Bronchial epithelial cell (primary cell): ENCODE measurements around the gene DENND5B. TPM values are rescaled to one million over a fixed set of nuclear protein-coding genes. Genes with fewer than 3 reads are reported as not detected.

ENCODE experiments used
- DNase-seq: peaks from one replicate; pipeline ENCODE4 v3.0.0-alpha.2; 2010; ENCODE audit warnings: low read depth
- FAIRE-seq: peaks from 2 replicates; lab custom pipeline; 2011; peaks lifted over from hg19 to GRCh38; lab: Jason Lieb, UNC
- H3K27me3 ChIP-seq: 2 replicates; pipeline ENCODE4 v1.5.1; 2011; ENCODE audit warnings: low read length; ENCODE audit not compliant: control insufficient read depth, insufficient read depth
- H3K36me3 ChIP-seq: 2 replicates; pipeline ENCODE4 v1.5.1; 2011; ENCODE audit warnings: low read length; ENCODE audit not compliant: control insufficient read depth, insufficient read depth
- H3K4me3 ChIP-seq: 2 replicates; pipeline ENCODE4 v1.5.1; 2011; ENCODE audit warnings: mild to moderate bottlenecking, low read depth, low read length, control low read depth
- total RNA-seq: library from RNA; depleted of rRNA; stranded (reverse); fragments of >200 nt; gene quantifications from 2 replicates; pipeline ENCODE4 v1.2.1, GENCODE V29; 2014
- TF ChIP-seq, protein P1 (sequence below): IDR thresholded peaks from 2 replicates; pipeline ENCODE4 v1.5.1; 2011; ENCODE audit warnings: mild to moderate bottlenecking, moderate library complexity, low read length, control low read depth, inconsistent platforms; ENCODE audit not compliant: insufficient read depth, severe bottlenecking

DENND5B gene
- total RNA-seq, 1 donor from 2014 or later, result 4.7 TPM

GRCh38 chr12:31363831-31364230 is 227.1 kb downstream of the DENND5B start:
- no peak overlapping the region for H3K4me3 ChIP-seq
- no peaks in the 10 kb centered on the region for H3K27me3 ChIP-seq
- TF ChIP-seq, protein P1, sequence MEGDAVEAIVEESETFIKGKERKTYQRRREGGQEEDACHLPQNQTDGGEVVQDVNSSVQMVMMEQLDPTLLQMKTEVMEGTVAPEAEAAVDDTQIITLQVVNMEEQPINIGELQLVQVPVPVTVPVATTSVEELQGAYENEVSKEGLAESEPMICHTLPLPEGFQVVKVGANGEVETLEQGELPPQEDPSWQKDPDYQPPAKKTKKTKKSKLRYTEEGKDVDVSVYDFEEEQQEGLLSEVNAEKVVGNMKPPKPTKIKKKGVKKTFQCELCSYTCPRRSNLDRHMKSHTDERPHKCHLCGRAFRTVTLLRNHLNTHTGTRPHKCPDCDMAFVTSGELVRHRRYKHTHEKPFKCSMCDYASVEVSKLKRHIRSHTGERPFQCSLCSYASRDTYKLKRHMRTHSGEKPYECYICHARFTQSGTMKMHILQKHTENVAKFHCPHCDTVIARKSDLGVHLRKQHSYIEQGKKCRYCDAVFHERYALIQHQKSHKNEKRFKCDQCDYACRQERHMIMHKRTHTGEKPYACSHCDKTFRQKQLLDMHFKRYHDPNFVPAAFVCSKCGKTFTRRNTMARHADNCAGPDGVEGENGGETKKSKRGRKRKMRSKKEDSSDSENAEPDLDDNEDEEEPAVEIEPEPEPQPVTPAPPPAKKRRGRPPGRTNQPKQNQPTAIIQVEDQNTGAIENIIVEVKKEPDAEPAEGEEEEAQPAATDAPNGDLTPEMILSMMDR, result no peak
- H3K36me3 ChIP-seq, result no peaks in the 10 kb centered on the region
- FAIRE-seq (no peak), DNase-seq (no peak)

- H3K36me3 ChIP-seq, result no peaks in the 10 kb centered on the region
- H3K4me3 ChIP-seq, result no peak overlapping the region
- no peak for FAIRE-seq
- DNase-seq, result no peak
- H3K27me3 ChIP-seq, result no peaks in the 10 kb centered on the region
- TF ChIP-seq, protein P1, result no peak
These were observed 227.5 kb downstream of the DENND5B start for GRCh38 chr12:31363416-31363809.

- no peak overlapping the region for H3K4me3 ChIP-seq
- FAIRE-seq (no peak), DNase-seq (peak; percentile 44)
- TF ChIP-seq, protein P1, result no peak
- no peaks in the 10 kb centered on the region for H3K27me3 ChIP-seq
- no peaks in the 10 kb centered on the region for H3K36me3 ChIP-seq
These were observed 228.0 kb downstream of the DENND5B start for GRCh38 chr12:31362759-31363415.

DNA sequence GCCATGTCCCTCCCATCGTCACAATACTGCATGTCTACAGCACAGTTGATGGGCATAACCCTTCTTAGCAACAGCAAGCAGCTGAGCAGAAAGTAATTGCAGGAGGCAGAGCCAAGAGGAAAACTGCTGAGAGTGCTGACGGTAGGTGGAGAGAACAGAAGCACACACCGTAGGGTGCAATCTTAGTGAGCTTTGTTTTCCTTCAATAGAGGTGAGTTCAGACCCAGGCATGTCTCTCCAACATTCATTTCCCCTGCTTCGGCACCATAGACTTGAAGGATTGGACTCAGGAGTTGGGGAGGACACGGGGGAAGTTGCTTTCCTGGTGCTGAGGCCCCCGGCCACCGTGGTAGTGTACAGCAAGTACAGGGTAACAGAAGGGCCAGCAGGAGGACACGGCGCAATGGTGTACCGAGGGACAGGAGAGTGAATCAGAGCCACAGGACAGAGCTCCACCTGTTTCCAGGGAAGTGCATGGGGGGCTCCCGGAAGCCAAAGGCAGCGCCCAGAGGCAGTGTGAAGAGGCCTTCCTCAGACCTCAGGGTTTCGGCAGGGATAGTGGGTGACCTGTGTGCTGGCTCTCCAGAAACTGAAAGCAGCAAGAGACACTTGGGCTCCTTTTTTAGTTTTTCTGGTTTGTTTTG is 228.7 kb downstream of the DENND5B start:
- TF ChIP-seq, protein P1, result no peak
- Histone ChIP-seq H3K36me3 (no peaks in the 10 kb centered on the region), H3K27me3 (no peaks in the 10 kb centered on the region), H3K4me3 (no peak overlapping the region)
- DNase-seq (peak; percentile 15), FAIRE-seq (no peak)

- FAIRE-seq, result no peak
- Histone ChIP-seq H3K36me3 (no peaks in the 10 kb centered on the region), H3K4me3 (no peak overlapping the region), H3K27me3 (no peaks in the 10 kb centered on the region)
- DNase-seq, result no peak
- TF ChIP-seq, protein P1, result no peak
These were observed 229.2 kb downstream of the DENND5B start for GRCh38 chr12:31361730-31362114.
